Stromal cell of bone marrow (primary cell): Measurements from ENCODE around the gene CDON.
A peak's percentile ranks its signal among the peaks of the same experiment; 100 is the strongest.

Source experiments
- DNase-seq: peaks from one replicate; pipeline ENCODE4 v3.0.0-alpha.2; 2012; ENCODE audit warnings: low read depth

The CDON gene

GRCh38 chr11:125944350-125945010, 118.2 kb downstream of the CDON start:
- no peak for DNase-seq

GRCh38 chr11:125943661-125944349, 118.9 kb downstream of the CDON start:
- DNase-seq: no peak

DNA sequence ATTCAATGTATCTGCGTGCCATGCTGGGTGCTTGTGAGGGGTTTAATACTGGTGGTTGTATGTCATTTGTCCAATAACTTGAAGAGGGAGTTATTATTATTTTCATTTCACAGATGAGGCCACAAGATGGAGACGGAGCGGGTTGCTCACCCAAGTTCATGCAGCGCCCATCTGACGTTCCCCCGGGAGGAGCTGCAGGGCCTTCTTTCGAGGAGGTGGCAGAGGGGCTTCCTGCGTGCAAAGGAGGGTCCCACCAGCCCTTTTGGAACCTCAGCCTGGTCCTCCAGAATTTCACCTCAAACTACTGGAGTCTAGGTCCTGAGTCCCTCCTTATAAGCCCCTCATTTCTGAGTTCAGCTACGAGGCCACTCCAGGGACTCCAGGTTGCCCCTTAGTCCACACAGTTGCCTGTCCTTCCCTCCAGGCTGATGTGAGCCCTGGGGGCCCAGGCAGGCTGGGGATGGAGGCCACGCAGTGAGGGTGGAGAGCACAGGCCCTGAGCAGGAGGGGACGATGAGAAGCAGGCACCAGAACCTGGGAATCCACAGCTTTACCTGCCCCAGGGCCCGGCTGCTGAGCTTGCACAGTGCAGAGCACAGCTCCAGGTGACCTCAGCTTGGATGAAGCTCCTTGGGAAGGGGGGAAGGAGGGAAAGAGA, 119.8 kb downstream of the CDON start:
- DNase-seq: no peak

- DNase-seq: no peak
Measured at GRCh38 chr11:125941619-125942611, 120.8 kb downstream of the CDON start.

DNA sequence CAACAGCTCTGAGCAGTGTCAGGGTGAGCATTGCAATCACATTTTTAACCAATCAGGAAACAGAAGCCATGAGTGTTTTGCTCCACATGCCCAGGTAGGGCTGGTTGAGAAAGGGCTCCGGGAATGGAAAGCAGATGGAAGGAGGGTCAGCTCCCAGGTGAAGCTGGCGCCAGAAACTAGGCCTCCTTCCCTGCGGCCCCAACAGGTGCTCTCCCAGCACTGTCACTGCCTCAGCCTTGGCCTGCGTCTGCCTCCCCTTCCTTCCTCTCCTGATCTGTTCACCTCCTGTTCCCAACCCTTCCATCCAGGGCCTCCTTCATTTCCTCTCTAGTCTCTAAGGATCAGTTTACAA, 121.4 kb downstream of the CDON start:
- DNase-seq: no peak

GRCh38 chr11:125940145-125940544, 122.5 kb downstream of the CDON start:
- DNase-seq: no peak

DNA sequence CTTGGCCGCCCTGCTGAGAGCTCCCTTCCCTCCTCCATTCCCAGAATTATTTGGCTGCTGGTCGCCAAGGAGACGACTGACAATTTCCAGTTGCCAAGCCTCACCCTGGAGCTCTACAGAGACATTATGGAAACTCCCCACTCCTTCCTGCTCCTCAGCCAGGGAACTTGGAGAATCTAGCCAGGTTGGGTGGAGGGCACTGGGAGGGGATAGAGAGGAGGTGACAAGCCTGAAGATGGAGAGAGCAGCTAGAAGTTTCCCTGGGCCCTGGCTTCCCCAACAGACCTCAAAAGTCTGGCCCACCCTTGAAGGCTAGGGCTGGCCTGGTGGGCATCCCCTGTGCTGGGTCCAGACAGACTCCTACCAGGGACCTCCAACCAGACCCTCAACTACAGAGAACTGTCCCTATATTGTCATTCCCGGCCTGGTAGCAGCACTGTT, 123.6 kb downstream of the CDON start:
- peak; percentile 14 for DNase-seq

- no peak for DNase-seq
Measured at GRCh38 chr11:125938418-125938817, 124.2 kb downstream of the CDON start.

- DNase-seq: no peak
Measured at GRCh38 chr11:125935618-125936199, 127.0 kb downstream of the CDON start.

DNA sequence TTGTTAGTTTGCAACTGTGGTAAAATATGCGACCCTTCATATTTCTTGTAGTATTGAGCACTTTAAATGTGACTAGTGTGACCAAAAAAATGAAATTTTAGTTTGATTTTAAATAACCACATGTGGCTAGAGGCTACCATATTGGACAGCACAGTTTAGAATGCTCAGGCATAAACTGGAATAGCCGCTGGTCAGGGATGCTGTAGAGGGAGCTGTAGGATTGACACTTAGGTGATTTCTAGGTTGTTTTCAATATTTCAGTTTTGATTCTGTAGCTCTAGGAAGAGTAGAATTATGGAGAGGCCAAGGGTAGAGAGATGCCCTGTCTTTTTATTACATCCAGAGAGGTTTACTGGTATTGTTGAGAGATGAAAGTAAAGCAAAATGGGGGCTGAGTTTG, 127.6 kb downstream of the CDON start:
- no peak for DNase-seq

- DNase-seq: no peak
Measured at GRCh38 chr11:125934473-125934872, 128.2 kb downstream of the CDON start.

DNA sequence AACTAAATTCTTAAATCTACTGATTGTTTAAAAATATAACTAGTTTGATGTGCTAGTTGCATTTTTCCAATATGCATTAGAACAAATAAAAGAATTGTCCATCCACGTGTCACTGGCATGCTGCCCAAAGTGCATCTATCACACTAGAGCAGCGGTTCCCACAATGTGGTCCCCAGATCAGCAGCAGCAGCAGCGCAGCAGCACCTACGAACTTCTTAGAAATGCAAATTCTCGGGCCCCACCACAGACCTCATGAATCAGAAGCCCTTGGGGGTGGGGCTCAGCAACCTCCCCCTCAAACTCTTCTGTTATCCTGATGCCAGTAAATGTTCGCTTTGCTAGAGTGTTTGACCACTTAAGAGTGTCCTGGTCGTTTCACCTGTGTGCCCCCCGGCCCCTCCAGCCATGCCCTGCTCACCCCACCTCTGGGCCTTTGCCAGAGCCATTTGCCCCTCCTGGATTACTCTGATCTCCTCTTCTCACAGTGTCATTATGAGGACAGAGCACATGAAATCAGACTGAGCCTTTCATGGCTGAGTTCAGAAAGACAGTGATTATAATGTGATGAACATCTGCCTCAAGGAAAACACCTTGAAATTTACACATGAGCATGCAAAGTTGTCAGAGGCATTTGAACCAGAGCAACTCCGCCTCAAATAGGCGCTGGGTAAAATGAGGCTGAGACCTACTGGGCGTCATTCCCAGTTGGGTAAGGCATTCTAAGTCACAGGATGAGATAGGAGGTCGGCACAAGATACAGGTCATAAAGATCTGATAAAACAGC, 129.4 kb downstream of the CDON start:
- DNase-seq: no peak

- no peak for DNase-seq
Measured at GRCh38 chr11:125932301-125932700, 130.4 kb downstream of the CDON start.

DNA sequence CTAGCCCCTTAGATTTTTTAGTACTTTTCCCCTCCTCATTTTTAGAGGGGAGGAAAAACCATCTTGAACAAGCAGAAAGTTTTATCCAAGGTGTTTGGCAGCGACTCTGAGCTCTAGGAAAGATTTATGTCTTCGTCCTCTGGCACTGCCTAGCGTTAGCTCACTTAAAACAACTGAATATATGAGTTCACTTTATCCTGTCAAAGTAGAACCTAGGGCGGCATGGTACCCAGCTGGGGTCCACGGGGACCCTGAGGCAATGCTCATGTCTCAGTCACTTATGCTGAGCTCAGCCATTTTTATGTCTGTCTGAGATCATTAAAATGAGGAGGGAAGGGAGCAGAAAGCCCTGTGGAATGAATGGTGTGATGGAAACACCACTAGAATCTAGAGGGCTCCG, 131.0 kb downstream of the CDON start:
- DNase-seq: no peak

GRCh38 chr11:125931116-125931515, 131.6 kb downstream of the CDON start:
- DNase-seq: no peak

GRCh38 chr11:125930076-125930450, 132.6 kb downstream of the CDON start:
- DNase-seq: no peak

DNA sequence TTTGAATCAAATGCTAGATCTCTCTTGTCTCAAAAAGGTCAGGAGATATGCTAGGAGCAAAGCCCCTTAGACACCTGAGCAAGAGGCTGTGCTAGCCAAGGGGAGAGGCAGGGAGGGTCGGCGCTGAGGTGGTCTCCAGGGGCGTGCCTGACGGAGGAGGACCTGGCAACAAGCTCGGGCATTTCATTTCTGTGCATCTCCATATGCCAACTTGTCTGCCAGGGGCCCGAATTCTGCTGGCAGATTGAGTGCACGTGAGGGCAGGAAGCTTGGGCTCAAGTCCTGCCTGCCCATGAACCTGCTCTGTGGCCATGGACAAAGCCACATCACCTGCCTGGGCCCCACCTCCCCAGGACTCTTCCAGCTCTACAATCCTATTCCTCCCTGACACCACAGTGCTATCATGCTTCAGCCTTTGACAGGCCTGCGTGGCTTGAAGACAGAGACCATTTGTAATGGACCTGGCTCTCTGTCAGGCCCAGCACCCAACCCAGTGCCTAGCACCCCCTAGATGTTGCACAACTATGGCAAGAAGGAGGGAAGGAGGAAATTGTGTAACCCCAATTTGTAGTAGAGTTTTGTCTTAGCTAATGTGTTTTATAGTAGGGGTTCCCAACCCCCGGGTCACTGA, 133.1 kb downstream of the CDON start:
- DNase-seq: no peak

DNA sequence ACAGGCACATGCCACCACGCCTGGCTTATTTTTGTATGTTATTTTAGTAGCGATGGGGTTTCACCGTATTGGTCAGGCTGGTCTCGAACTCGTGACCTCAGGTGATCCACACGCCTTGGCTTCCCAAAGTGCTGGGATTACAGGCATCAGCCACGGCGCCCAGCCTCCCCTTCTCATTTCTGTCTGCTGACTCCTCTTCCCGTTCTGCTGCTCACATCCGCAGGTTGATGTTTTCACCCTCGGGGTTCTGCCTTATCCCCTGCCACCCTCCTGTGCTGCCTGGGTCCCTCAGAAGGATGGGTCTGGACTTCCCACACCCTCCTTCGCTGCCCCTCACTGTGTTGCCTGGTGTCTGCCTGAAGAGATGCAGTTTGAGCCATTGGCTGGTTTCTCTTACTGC, 136.0 kb downstream of the CDON start:
- DNase-seq: no peak

- no peak for DNase-seq
Measured at GRCh38 chr11:125925804-125926203, 136.9 kb downstream of the CDON start.

GRCh38 chr11:125925247-125925740, 137.4 kb downstream of the CDON start:
- no peak for DNase-seq
